Mesothelial cell of epicardium (in vitro differentiated cells): ENCODE measurements around the gene UBC. TPM values are rescaled to one million over a fixed set of nuclear protein-coding genes. Genes with fewer than 3 reads are reported as not detected.
A peak's percentile ranks its signal among the peaks of the same experiment; 100 is the strongest.

Experiments used
- DNase-seq, 2 experiments: peaks; one replicate each; pipeline ENCODE4 v3.0.0; 2021; ENCODE audit warnings: low spot score in 2 of 2; ENCODE audit not compliant: unreplicated experiment in 2 of 2
- H3K27ac Mint-ChIP-seq: 2 replicates; pipeline ENCODE4 v1.8.0; 2021; ENCODE audit warnings: mixed read lengths
- H3K27me3 Mint-ChIP-seq: 2 replicates; pipeline ENCODE4 v1.8.0; 2021; ENCODE audit warnings: low read depth, mixed read lengths
- H3K36me3 Mint-ChIP-seq: 2 replicates; pipeline ENCODE4 v1.8.0; 2021; ENCODE audit warnings: mixed read lengths
- H3K4me1 Mint-ChIP-seq: 2 replicates; pipeline ENCODE4 v1.8.0; 2021; ENCODE audit warnings: mixed read lengths
- H3K4me3 Mint-ChIP-seq: 2 replicates; pipeline ENCODE4 v1.8.0; 2021; ENCODE audit warnings: mild to moderate bottlenecking, moderate library complexity, mixed read lengths
- H3K9me3 Mint-ChIP-seq: 2 replicates; pipeline ENCODE4 v1.8.0; 2021; ENCODE audit warnings: mixed read lengths
- CTCF ChIP-seq: fragments of 200-600 bp; sonication (generic); IDR thresholded peaks from one replicate; pipeline ENCODE4 v1.5.0; 2021; ENCODE audit warnings: antibody characterized with exemption; ENCODE audit not compliant: unreplicated experiment
- total RNA-seq: library from RNA; stranded (reverse); gene quantifications from 3 replicates; pipeline ENCODE4 v1.2.1, GENCODE V29; 2021

UBC gene
- total RNA-seq, 1 donor from 2014 or later: 718 TPM

GRCh38 chr12:124867401-124867930, 47.0 kb downstream of the UBC start:
- Mint-ChIP-seq H3K36me3 (no peaks in the 10 kb centered on the region), H3K4me1 (peaks cover 13% of the 10 kb centered on the region), H3K9me3 (no peaks in the 10 kb centered on the region), H3K27ac (no peak overlapping the region), H3K4me3 (no peak overlapping the region), H3K27me3 (no peaks in the 10 kb centered on the region)
- TF ChIP-seq CTCF: no peak
- DNase-seq: no peak

- no peak overlapping the region for H3K4me3 Mint-ChIP-seq
- H3K36me3 Mint-ChIP-seq: no peaks in the 10 kb centered on the region
- H3K27ac Mint-ChIP-seq: no peak overlapping the region
- no peaks in the 10 kb centered on the region for H3K27me3 Mint-ChIP-seq
- DNase-seq: no peak
- H3K9me3 Mint-ChIP-seq: no peaks in the 10 kb centered on the region
- no peak for TF ChIP-seq CTCF
- peaks cover 16% of the 10 kb centered on the region for H3K4me1 Mint-ChIP-seq
Measured at GRCh38 chr12:124866883-124867400, 47.5 kb downstream of the UBC start.

GRCh38 chr12:124866195-124866882, 48.1 kb downstream of the UBC start:
- TF ChIP-seq CTCF: no peak
- H3K27ac Mint-ChIP-seq: no peak overlapping the region
- no peaks in the 10 kb centered on the region for H3K36me3 Mint-ChIP-seq
- no peak for DNase-seq
- no peaks in the 10 kb centered on the region for H3K27me3 Mint-ChIP-seq
- peaks cover 16% of the 10 kb centered on the region for H3K4me1 Mint-ChIP-seq
- no peaks in the 10 kb centered on the region for H3K9me3 Mint-ChIP-seq
- H3K4me3 Mint-ChIP-seq: no peak overlapping the region

GRCh38 chr12:124865728-124866127, 48.7 kb downstream of the UBC start:
- no peaks in the 10 kb centered on the region for H3K27me3 Mint-ChIP-seq
- H3K9me3 Mint-ChIP-seq: no peaks in the 10 kb centered on the region
- no peaks in the 10 kb centered on the region for H3K36me3 Mint-ChIP-seq
- H3K27ac Mint-ChIP-seq: no peak overlapping the region
- TF ChIP-seq CTCF: no peak
- H3K4me1 Mint-ChIP-seq: peaks cover 14% of the 10 kb centered on the region
- no peak for DNase-seq
- no peak overlapping the region for H3K4me3 Mint-ChIP-seq

- no peaks in the 10 kb centered on the region for H3K9me3 Mint-ChIP-seq
- H3K4me3 Mint-ChIP-seq: peak overlapping the region; percentile 62
- H3K27me3 Mint-ChIP-seq: no peaks in the 10 kb centered on the region
- peaks cover 14% of the 10 kb centered on the region for H3K4me1 Mint-ChIP-seq
- no peaks in the 10 kb centered on the region for H3K36me3 Mint-ChIP-seq
- H3K27ac Mint-ChIP-seq: peak overlapping the region; percentile 80
- no peak for DNase-seq
- no peak for TF ChIP-seq CTCF
Measured at GRCh38 chr12:124864326-124864752, 50.1 kb downstream of the UBC start.
